Activated naive CD4-positive, alpha-beta T cell treated with anti-CD3 and anti-CD28 coated beads, Interleukin-2, amount 50 U/mL, for 72 hours (primary cell): Measurements from ENCODE around the gene ASB1. TPM values are rescaled to one million over a fixed set of nuclear protein-coding genes. Genes with fewer than 3 reads are reported as not detected.

ENCODE experiments used
- total RNA-seq, 2 donors: library from RNA; stranded (reverse); gene quantifications; one replicate each; pipeline ENCODE4 v1.2.3, GENCODE V29; 2022

Gene ASB1
- total RNA-seq, 2 donors from 2014 or later: 33.9 to 42.0 TPM

Other genes with a start within 250 kb of the ASB1 start
- 10 to 100 TPM; 40.7 to 64.8 TPM for gene ILKAP, start 223.2 kb upstream of the ASB1 start, total RNA-seq
- gene HES6, start 186.9 kb upstream of the ASB1 start, total RNA-seq: 1 to 10 TPM; 4.7 to 5.1 TPM
- gene PER2, start 138.3 kb upstream of the ASB1 start, total RNA-seq: 10 to 100 TPM; 11.5 to 15.0 TPM
- 10 to 100 TPM in 1 of 2 donors, 1 to 10 TPM in 1; 1.0 to 11.7 TPM for gene TRAF3IP1, start 106.4 kb upstream of the ASB1 start, total RNA-seq